SK-N-DZ (cell line): Measurements from ENCODE around the gene MBOAT1.
A peak's percentile ranks its signal among the peaks of the same experiment; 100 is the strongest.

ENCODE experiments used
- DNase-seq: peaks from one replicate; pipeline ENCODE4 v3.0.0-alpha.2; 2015; ENCODE audit warnings: low spot score

Gene MBOAT1

DNA sequence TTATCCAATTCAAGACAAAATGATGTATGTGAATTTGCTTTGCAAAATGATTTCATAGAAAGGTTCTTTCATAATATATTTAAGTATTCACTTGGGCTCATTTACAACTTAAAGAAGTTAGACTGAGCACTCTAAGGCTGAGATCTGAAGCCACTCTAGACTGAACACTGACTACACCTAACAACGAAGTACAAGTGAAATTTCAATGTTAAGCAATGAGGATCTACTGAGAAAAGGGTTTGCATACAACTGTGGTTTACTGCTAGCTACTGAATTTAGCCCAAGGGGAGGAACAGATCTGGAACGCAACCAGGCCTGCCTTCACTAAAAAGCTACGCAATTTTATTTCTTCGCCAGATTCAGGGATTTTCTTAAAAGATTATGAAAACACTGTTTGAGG, 106.4 kb downstream of the MBOAT1 start:
- no peak for DNase-seq

DNA sequence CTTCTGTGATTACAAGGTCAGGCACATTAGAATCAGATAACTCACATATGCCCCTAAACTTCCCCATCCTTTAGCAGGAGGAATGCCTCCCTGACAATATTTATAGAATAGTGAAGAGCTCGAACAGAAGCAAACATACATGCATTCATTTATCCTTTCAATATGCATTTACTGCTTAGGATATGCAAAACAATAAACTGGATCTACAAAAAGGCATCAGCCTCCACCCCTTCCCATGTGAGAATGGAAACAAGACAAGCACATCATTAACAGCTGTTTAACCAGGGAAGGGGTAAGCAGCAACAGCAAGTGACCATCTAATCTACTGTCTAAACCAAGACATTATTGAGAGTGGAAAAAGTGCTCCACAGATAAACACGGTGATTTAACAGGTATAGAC, 107.6 kb downstream of the MBOAT1 start:
- DNase-seq, result no peak

DNA sequence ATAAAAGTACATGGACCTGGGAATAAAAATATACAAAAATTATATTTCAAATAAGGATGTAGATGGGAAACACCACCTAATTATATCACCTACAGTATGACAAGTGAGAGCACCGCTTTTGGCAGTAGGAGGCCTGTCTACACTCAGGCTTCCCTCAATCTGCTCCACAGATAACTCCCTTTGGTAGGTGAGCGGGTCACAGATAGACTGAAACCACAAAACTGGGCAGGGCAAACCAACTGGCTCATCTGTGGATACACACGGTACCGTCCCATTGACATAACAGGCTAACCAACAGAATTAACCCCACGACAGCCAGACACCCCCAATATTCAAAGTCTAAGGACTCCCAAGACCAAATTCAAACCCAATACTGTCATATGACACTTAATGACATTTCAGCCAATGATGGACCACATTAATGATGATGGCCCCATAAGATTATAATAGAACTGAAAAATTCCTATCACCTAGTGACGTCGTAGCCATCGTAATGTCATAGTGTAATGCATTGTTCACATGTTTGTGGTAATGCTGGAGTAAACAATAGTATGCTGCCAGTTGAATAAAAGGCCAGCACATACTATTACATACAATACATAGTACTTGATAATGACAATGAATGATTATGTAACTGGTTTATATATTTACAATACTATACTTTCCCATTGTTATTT, 109.7 kb downstream of the MBOAT1 start:
- DNase-seq, result no peak

DNA sequence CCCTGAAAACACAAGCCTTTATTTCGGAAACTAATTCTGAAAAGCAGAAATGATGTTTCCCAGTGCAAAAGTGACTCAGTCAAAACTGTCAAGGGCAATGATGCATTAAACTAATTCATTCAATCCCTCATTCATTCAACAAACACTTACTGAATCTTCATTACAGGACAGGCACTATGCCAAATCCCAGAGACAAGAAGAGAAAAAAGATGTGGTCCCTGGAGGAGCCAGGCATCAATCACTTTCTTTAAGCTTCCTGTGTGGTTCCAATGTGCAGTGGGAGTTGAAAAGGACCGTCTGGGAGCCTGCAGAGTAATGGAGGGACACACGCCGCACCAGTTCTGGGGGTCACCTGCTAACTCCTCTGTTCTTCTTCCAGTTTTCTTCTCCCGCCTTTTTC, 113.1 kb downstream of the MBOAT1 start:
- DNase-seq, result no peak

DNA sequence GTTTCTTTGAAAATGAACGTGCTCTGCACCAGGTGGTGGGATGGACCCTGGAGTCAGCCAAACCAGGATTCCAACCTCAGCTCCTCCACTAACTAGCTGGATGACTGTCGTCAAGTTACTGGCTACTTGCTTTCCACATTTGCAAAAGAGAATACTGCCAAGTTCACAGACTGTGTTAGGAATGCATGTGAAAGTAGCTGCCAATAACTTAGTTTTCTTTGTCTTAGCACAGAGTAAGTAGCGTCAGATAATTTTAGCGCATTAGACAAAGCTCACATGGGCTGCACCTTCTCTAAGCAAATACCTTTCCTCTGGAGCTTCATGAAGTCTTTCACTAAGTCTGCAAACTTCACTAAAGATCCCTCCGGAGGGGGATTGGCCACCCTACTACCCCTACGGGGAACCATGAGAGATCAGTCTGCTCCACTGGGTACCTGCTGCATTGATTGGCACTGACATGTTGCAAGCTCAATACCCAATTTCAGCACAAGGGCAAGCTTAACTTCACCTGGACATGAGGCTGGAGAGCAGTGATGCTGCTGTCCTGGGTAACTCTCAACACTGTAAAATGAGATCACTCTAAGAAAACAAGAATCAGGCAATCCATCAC, 113.9 kb downstream of the MBOAT1 start:
- DNase-seq, result no peak

DNA sequence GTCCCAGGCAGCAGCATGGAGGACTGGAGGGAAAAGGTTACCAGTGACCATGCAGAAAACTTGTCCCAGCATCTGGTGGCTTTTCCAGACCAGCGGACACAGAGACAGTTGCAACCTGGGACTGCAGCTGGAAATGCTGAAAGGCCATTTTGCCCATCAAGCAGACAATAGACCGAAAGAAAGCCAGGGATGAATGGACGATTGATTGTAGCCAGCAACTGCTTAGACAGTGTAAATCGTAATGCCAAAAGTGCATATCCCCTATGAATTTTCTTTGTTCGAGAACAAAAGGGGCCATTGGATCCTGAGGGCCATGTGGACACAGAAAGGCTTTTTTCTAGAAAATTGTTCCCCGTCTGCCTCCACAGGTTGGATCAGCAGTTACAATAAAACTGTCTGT, 115.7 kb downstream of the MBOAT1 start:
- DNase-seq, result no peak

DNA sequence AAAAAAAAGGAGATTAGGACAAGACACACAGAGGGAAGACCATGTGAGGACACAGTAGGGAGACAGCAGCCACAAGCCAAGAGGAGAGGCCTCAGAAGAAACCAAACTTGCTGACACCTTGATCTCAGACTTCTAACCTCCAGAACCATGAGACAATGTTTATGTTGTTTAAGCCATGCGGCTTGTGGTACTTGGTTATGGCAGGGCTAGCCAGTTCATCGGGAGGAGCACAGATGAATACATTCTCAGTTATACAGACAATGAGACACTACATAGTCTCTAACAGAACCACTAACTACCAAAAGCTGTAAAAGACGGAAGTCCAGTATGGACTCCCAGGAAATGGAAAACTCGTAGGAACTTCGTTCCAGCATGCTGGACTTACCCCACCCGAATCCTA, 116.8 kb downstream of the MBOAT1 start:
- no peak for DNase-seq

DNA sequence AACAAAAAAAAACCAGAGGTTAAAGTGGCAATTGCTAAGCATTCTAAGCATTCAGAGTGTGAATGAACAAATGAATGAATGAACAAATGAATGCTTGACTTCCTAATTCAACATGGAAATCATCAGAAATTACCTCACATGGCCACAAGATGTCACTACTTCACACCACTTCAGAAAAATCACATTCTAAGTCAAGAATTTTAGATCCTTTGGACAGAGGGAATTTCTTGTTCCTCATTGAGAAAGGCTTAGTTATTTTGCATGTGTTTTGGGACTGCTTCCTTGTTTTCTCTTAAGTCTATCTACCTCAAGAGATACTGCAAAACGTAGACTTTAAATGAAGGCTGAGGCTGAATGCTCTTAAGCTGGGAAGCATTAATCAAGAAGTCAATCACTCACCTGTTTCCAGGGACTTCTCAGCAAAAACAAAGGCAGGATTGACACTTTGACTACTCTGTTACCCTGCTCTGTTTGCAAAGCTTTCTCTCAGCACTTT, 120.2 kb downstream of the MBOAT1 start:
- peak; percentile 36 for DNase-seq

DNA sequence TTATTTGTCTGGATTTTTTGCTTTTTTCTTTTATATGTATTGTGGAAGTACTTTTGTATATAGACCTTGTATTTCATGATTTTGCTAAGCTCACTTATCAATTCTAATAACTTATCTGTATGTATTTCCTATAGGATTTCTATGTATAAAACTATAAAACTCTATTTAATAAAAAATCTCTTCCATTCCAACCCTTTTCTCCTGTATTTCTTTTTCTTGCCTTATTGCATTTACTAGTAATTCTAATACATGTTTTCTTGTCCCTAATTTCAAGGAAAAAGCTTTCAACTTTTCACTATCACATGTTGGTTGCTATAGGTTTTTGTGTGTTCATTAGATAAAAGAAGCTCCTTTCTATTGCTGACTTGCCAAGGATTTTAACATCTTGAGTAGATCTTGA, 125.3 kb downstream of the MBOAT1 start:
- no peak for DNase-seq

DNA sequence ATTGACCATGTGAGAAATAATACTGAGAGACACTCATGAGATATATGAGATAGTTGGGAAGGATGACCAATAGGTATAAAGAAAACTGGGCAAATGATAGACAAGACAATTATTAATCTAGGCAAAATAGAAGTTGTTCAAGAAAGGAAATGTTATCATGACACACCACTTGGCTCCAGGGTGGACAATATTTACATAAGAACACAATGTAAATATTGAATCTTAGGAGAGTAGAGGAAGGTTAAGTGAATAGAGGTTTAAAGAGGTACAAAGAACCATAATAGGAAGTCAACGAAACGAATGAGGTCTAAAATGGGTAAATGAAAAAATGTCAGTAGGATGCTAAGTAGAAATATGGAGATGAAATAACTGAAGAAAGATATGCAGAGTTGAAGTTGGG, 126.5 kb downstream of the MBOAT1 start:
- DNase-seq, result no peak

DNA sequence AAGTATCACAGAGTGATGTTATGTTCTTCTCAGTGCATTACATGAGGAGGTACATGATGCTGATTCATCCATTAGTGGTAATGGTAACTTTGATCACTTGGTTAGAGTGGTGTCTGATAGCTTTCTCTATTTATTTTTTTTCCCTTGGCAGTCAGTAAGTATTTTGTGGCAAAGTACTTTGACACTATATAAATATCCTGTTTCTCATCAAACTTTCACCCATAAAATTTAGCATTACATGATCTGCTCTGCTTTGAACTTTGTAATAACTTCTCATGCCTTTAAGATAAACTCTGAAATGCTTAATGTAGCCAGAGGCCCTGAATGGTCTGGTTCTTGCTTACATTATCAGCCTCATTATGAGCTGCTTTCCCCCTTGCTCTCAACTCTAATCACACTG, 127.9 kb downstream of the MBOAT1 start:
- no peak for DNase-seq

DNA sequence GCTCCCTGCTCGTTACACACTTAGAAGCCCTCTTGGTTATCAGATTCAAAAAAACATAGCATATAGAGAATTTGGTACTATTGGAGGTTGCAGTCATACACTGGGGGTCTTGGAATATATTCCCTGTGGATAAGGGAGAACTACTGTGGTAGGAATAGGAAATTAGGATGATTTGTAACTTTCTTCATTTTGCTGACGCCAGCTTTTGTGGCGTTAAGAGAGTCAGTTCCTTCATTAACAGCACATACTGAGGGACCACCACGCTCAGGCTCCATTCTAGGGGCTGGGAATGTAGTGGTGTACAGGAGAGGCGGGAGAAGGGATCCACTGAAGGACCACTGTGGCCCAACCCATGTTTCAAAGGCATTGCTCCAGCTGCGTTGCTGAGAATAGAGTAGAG, 140.3 kb downstream of the MBOAT1 start:
- no peak for DNase-seq

DNA sequence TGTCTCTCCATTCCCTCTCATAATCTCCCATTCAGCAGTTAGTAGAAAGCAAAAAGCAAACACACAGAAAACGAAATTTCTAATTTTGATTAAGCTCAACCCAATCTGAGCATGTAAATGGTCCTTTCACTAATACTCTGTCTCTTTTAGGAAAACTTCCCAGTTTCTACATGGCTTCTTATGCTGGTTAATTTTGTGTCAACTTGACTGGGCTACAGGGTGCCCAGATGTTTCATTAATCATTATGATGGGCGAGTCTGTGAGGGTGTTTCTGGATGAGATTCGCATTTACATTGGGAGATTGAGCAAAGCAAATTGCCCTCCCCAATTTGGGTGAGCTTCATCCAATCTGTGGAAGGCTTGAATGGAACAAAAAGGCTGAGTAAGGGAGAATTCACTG, 142.2 kb downstream of the MBOAT1 start:
- no peak for DNase-seq

DNA sequence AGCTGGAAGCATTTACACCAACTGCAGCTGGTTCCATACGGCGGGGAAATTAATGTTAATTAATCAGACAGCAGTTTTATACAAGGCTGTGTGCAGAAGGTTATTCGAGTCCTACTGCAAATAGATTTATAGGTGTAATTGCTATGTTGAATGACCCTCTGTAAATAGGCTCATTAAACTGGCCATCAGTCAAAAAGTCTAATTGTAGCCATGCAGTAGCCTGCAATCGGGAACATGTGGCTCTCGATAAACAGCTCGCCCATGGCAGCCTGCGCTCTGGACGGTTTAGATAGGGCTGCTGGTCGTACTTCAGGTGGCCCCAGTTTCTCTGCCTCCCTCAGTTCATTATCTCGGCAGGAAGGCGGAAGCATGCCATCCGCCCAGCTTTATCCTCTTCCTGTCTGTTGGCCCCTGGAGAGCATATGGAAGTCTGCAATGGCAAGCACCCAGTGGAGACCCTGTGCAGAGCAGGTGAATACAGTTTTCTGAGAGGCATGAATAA, 143.2 kb downstream of the MBOAT1 start:
- no peak for DNase-seq

DNA sequence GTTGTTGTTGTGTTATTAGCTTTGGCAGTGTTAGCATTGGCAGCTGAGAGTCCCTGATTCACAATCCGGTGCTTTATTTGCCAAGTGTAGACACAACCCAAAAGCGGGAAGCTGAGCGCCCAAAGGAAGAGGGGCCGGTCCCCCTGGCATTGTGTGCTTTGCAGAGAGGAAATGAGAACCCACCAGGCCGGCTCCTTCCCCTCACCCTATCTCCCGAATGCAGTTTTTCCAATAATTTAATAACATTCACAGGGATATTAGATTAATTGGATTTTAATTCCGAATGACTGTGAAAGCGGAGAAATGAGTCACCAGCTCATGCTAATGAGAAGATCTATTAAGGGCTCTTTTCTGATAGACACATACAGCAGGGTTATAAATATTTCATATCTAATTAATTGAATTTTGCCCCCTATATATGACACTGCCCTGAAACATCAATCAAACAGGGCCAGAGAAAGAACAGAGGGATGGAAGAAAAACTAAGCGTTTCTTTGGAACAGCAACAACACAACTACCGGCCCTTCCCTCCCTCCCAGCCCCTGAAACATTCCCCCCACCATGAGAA, 143.8 kb downstream of the MBOAT1 start:
- DNase-seq, result no peak

DNA sequence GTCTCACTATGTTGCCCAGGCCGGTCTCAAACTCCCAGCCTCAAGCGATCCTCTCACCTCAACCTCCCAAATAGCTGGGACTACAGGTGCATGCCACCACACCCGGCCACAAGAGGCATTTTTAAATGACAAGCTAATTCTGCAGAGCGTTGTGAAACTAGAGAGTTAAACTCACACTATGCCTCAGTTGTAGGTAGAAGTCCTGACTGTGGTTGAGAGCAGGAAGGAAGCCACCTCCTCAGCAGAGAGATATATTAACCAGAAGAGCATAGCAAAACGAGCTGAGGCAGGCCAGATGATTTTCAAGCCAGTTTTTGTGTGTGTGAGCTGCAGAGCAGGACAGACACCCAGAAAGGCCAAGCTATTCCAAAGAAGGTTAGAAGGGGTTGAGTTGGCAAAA, 150.3 kb downstream of the MBOAT1 start:
- DNase-seq, result no peak

DNA sequence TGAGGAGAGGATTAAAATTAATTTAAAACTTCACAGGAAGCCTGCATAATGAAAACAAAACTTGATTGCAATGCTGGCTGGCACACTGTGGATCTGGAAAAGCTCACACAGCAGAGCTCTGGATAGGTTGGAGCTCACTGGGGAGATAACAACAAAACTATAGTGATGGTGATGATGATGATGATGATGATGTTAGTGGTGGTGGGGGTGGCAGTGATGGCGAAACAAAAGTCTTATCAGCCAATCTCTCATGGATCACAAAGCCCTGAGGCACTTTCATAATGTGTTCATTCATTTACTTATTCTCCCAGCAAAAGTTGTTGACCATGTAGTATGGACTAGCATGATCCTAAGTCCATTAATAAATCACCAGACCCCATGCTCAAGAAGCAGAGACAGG, 152.0 kb downstream of the MBOAT1 start:
- DNase-seq, result no peak

DNA sequence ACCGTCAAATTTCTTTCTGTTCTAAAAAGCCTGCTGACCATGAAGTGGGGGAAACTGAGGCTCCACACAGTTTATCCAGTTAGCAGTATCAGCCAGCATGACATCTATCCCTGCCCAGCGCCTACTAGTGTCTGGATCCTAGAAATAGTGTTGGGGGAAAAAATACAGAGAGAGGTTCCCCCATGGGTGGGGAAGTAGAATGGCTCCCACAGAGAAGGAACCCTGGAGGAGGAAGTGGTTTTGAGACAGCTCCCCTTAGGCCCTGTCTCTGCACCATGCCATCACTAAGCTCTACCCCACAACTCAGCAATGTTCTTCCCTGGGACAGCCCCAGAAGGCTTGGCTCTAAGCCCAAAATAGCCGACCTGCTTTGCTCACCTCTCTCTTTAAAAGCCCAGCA, 153.4 kb downstream of the MBOAT1 start:
- no peak for DNase-seq

DNA sequence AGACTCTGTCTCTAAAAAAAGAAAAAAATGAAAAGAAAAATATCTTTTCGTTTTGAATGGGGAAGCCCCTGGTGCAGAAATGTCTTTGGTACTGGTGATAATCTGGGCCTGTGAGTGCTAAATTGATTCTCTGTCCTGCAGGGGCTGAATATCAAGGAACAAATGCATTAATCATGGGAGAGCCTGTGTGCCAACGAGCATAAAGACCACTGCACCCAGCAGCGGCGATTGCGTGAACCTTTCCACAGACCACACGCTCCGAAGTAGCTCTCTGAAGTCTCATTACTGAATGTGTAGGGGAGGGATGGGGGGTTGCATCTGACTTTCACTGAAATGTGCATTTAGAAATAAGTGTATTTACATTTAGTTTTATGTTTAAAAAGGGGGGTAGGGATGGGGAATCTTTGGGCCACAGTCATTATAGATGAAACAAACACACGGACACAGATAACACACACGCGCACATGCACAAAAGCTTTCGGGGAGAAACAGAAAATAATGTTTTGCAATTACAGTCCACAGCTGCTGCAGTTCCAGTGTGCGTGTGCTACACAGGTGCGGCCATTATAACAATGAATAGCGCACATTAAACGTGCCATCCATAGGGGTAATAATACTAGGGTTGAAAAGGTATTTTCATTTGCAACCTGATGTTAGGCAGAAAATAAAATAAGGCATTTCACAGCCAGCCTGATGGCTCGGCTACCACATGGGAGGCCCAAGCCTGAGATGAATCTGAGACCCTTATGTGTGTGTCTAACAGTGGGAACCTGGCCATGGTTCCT, 154.0 kb downstream of the MBOAT1 start:
- no peak for DNase-seq

DNA sequence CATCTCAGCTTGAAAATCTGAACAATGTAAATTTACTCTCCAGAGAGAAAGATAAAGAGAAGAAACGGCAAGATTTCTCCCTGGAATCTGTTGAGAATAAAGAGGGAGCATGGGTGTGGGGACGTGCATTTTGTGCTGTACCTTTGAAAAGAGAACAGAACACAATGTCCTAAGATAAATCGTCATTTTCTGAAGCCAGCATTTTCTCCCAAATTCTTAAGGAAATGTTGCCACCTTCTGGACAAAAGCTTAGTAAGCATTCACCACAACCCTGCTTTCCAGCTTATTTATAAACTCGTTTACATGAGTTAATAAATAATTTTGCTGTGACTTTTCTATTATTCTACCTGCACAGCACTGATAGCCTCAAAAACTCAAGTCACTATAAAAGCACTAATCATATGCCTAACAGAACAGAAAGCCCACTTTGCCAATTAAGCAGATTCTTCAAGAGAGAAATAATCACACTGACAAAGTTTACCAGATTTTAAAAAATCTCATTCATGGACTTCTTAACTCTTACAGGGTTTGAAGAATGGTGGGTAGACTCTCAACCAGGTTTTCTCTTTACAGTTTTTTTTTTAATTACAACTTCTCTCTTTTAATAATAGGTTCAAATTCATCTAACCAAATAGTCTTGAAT, 155.8 kb downstream of the MBOAT1 start:
- DNase-seq, result peak; percentile 13

DNA sequence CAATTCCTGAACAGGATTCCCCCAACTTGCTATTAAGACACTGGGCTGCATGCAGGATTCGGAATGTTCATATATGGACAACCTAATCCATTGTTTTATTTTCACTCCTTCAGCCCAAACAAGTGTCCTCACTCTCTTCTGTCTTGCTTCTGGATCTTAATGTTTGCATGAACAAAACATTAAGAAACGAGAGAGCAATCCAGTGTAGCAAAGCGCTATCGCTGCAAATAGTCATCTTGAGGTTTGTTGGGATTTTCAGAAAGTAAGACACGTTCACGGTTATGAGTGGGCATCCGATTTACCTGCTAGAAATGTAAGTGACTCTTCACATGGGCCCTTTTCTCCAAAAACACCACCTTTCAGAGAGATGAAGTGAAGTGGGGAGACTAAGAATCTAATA, 156.4 kb downstream of the MBOAT1 start:
- DNase-seq, result no peak
